Measurements from ENCODE around the gene ARSB. TPM values are rescaled to one million over a fixed set of nuclear protein-coding genes. Genes with fewer than 3 reads are reported as not detected.
A peak's percentile ranks its signal among the peaks of the same experiment; 100 is the strongest.
"Not testable (repeated sequence)": the region's sequence is repeated elsewhere in the genome, so short reads cannot be mapped to it uniquely, and the experiment has no call there.

The ARSB gene
- polyA plus RNA-seq, 1 of the 3 experiments (the other 2 are of a cell fraction): 12.5 TPM

- Histone ChIP-seq H3K36me3 (replicated peaks in 1 of 2; ENCODE audit: control insufficient read depth in 1 of 2, insufficient read depth in 2 of 2, low read length in 1 of 2) (no peaks in the 10 kb centered on the region), H2AFZ (ENCODE audit: low read depth) (peak overlapping the region; percentile 92), H3K4me1 (ENCODE audit: control insufficient read depth in 1 of 2, insufficient read depth in 2 of 2, low read depth in 1 of 2, low read length in 1 of 2) (peaks cover 4 to 16% of the 10 kb centered on the region in 2 experiments; a peak in 2 of 4 replicates), H3K4me3 (ENCODE audit: low read depth in 2 of 2, low read length in 1 of 2) (peak overlapping the region; percentile 73 to 85), H4K20me1 (ENCODE audit: insufficient read depth) (no peaks in the 10 kb centered on the region), H3F3A (replicated peaks; ENCODE audit: insufficient read depth) (peaks cover 26% of the 10 kb centered on the region), H3K4me2 (peak overlapping the region; percentile 81), H3K27ac (ENCODE audit: low read depth in 2 of 2, low read length in 1 of 2) (peak overlapping the region; percentile 84 to 97), H3K9me3 (no peaks in the 10 kb centered on the region), H3K9me2 (no peaks in the 10 kb centered on the region), H3K9ac (peak overlapping the region; percentile 84), H3K79me2 (ENCODE audit: insufficient read depth) (peaks cover 23% of the 10 kb centered on the region), H3K27me3 (ENCODE audit: insufficient read depth) (no peaks in the 10 kb centered on the region)
- ChIA-PET CTCF (interaction anchor here (0.9 to 7.3 kb wide), 4 partner anchors 10 to 151 kb away, joined by 3 to 68 read pairs (median 8); no protein-coding TSS in a partner anchor), POLR2A (interaction anchor here (0.7 to 1.5 kb wide), 8 partner anchors 8 to 336 kb away, joined by 3 to 8 read pairs (median 3); partner anchors contain the start of gene LHFPL2)
- WGBS (ENCODE audit: low lambda C conversion rate): 41% methylated on average over 17 of the region's 17 CpGs
- TF ChIP-seq JUND (IDR thresholded peaks at IDR 0.05): no peak
- no peak for TF ChIP-seq SIN3A (IDR thresholded peaks at IDR 0.05; ENCODE audit: borderline replicate concordance, low read depth, low read length)
- peak; percentile 74; the same call in 1 of the 2 replicates for TF ChIP-seq RXRA (IDR thresholded peaks at IDR 0.05; ENCODE audit: borderline replicate concordance, low read depth)
- peak; percentile 29 for DNase-seq
Observed at GRCh38 chr5:78983601-78984438, 1.3 kb downstream of the ARSB start.

DNA sequence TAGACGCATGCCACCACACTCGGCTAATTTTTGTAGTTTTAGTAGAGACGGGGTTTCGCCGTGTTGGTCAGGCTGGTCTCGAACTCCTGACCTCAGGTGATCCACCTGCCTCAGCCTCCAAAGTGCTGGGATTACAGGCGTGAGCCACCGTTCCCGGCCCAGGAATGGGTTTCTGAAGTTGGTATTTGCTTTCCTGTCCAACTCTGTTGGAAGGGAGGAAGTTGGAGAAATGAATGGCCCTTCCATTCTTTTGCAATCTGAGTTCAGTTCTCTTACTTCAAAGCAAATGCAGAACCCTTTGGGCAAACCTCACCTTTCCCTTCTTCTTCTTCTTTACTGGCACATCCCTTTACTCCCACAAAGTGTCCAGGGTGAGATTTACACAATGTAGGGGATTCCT lies 1.9 kb downstream of the ARSB start:
- CTCF ChIA-PET: interaction anchor here (2.2 to 7.3 kb wide), 2 partner anchors 9 to 39 kb away, joined by 14 to 68 read pairs; no protein-coding TSS in a partner anchor
- H3K4me3 ChIP-seq (ENCODE audit: low read depth in 2 of 2, low read length in 1 of 2): 0 out of 4 replicates have a peak overlapping the region, but pooled peaks of 1 of the 2 experiments have one; percentile 73
- POLR2A ChIA-PET: not testable (repeated sequence)

GRCh38 chr5:78979909-78980308 lies 5.2 kb downstream of the ARSB start:
- POLR2A ChIA-PET: no interaction called here
- peaks cover 15% of the 10 kb centered on the region for H3F3A ChIP-seq (replicated peaks; ENCODE audit: insufficient read depth)
- no peaks in the 10 kb centered on the region for H3K9me2 ChIP-seq
- no peak overlapping the region for H3K9ac ChIP-seq
- H4K20me1 ChIP-seq (ENCODE audit: insufficient read depth): no peaks in the 10 kb centered on the region
- H3K27me3 ChIP-seq (ENCODE audit: insufficient read depth): no peaks in the 10 kb centered on the region
- no peak overlapping the region for H3K27ac ChIP-seq (ENCODE audit: low read depth in 2 of 2, low read length in 1 of 2)
- peaks cover 4 to 15% of the 10 kb centered on the region in 2 experiments; a peak in 2 of 4 replicates for H3K4me1 ChIP-seq (ENCODE audit: control insufficient read depth in 1 of 2, insufficient read depth in 2 of 2, low read depth in 1 of 2, low read length in 1 of 2)
- no peaks in the 10 kb centered on the region for H3K36me3 ChIP-seq (replicated peaks in 1 of 2; ENCODE audit: control insufficient read depth in 1 of 2, insufficient read depth in 2 of 2, low read length in 1 of 2)
- CTCF ChIA-PET: interaction anchor here (0.8 to 1.6 kb wide), 4 partner anchors 14 to 45 kb away, joined by 3 to 4 read pairs (median 4); no protein-coding TSS in a partner anchor
- TF ChIP-seq GATA2 (CRISPR knock-in tag; IDR thresholded peaks at IDR 0.05): no peak
- no peak for TF ChIP-seq RXRA (IDR thresholded peaks at IDR 0.05; ENCODE audit: borderline replicate concordance, low read depth)
- H2AFZ ChIP-seq (ENCODE audit: low read depth): no peak overlapping the region
- H3K4me2 ChIP-seq: no peak overlapping the region
- H3K4me3 ChIP-seq (ENCODE audit: low read depth in 2 of 2, low read length in 1 of 2): no peak overlapping the region
- peaks cover 23% of the 10 kb centered on the region for H3K79me2 ChIP-seq (ENCODE audit: insufficient read depth)
- H3K9me3 ChIP-seq: no peaks in the 10 kb centered on the region
- DNase-seq: no peak

More for the DNA sequence above, 1.9 kb downstream of the ARSB start:
- not testable (repeated sequence) for H3K9me3 ChIP-seq; H3K9me2 ChIP-seq; DNase-seq; H4K20me1 ChIP-seq (ENCODE audit: insufficient read depth); H3K27me3 ChIP-seq (ENCODE audit: insufficient read depth); H3K36me3 ChIP-seq (replicated peaks in 1 of 2; ENCODE audit: control insufficient read depth in 1 of 2, insufficient read depth in 2 of 2, low read length in 1 of 2)
- Histone ChIP-seq H2AFZ (ENCODE audit: low read depth) (peak overlapping the region; percentile 92; the same call in 1 of the 2 replicates), H3F3A (replicated peaks; ENCODE audit: insufficient read depth) (peaks cover 26% of the 10 kb centered on the region), H3K4me1 (ENCODE audit: control insufficient read depth in 1 of 2, insufficient read depth in 2 of 2, low read depth in 1 of 2, low read length in 1 of 2) (peaks cover 4 to 16% of the 10 kb centered on the region in 2 experiments; a peak in 2 of 4 replicates), H3K79me2 (ENCODE audit: insufficient read depth) (peaks cover 23% of the 10 kb centered on the region), H3K27ac (ENCODE audit: low read depth in 2 of 2, low read length in 1 of 2) (peak overlapping the region; percentile 84 to 97), H3K4me2 (peak overlapping the region; percentile 81; the same call in 1 of the 2 replicates), H3K9ac (0 out of 2 replicates have a peak overlapping the region, but pooled peaks have one; percentile 84)
- WGBS (ENCODE audit: low lambda C conversion rate): 94% methylated on average over 7 of the region's 9 CpGs

Data from SK-N-SH (cell line).